Keratinocyte (primary cell): ENCODE measurements around the gene RGS6.

Source experiments
- CTCF ChIP-seq, 3 experiments: IDR thresholded peaks in 1 of 3; conservative IDR thresholded peaks in 1 of 3; optimal IDR thresholded peaks in 1 of 3; 2 replicates in 2 of 3; 3 replicates in 1 of 3; pipeline versions ENCODE3 to v1.5.1; 2011; ENCODE audit warnings: low read length in 3 of 3, mild to moderate bottlenecking in 3 of 3, moderate library complexity in 2 of 3, control low read depth in 1 of 3, inconsistent platforms in 1 of 3; ENCODE audit not compliant: insufficient read depth in 2 of 3; ENCODE audit errors: extremely low read depth in 1 of 3
- EZH2 ChIP-seq: IDR thresholded peaks from one replicate; pipeline ENCODE4 v1.6.1; 2012; ENCODE audit warnings: inconsistent platforms, mild to moderate bottlenecking, low read length, moderate library complexity

GRCh38 chr14:72377016-72377415, 444.8 kb downstream of the RGS6 start:
- TF ChIP-seq CTCF (optimal IDR thresholded peaks at IDR 0.05 in 1 of 3, IDR thresholded peaks at IDR 0.05 in 1 of 3, conservative IDR thresholded peaks at IDR 0.05 in 1 of 3; ENCODE audit: extremely low read depth in 1 of 3, insufficient read depth in 2 of 3, low read length in 3 of 3) = no peak
- TF ChIP-seq EZH2 = no peak
